Thyroid gland (tissue), 4 donors: Measurements from ENCODE around the gene RCE1.

Source experiments
- POLR2A ChIP-seq, 2 donors: fragments of 450-650 bp; IDR thresholded peaks; one replicate each; pipeline ENCODE4 v1.6.1; 2017; ENCODE audit warnings: antibody characterized with exemption in 2 of 2, mild to moderate bottlenecking in 2 of 2, moderate library complexity in 1 of 2
- TF ChIP-seq, protein P1 (sequence below), 6 experiments: fragments of 200-600 bp in 3 of 6; fragments of 450-650 bp in 3 of 6; sonication (generic) in 3 of 6; IDR thresholded peaks; one replicate each; pipeline ENCODE4 v1.5.1; 2016 to 2019; ENCODE audit warnings: antibody characterized with exemption in 6 of 6, mild to moderate bottlenecking in 2 of 6, inconsistent platforms in 1 of 6, moderate library complexity in 1 of 6

DNA sequence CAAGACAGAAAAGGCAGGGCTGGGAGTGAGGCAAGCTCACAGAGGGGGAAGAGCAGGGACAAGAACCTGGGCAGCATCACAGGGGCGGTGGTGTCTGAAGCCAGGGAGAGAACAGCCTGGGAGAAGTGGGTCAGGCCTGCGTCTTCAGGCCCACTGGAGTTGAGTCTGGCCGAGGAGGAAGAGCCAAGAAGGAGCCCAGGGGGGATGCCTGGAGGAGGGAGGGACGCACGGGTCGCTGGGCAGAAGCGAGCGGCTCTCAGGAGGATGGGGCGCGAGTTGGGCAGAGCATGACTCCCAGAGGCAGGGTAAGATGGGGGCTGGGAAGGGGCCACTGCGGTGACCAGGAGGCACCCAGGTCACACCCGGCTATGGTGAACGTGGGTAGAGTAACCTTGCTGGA, 32.1 kb downstream of the RCE1 start:
- TF ChIP-seq POLR2A (IDR thresholded peaks at IDR 0.05) = no peak
- TF ChIP-seq, protein P1, sequence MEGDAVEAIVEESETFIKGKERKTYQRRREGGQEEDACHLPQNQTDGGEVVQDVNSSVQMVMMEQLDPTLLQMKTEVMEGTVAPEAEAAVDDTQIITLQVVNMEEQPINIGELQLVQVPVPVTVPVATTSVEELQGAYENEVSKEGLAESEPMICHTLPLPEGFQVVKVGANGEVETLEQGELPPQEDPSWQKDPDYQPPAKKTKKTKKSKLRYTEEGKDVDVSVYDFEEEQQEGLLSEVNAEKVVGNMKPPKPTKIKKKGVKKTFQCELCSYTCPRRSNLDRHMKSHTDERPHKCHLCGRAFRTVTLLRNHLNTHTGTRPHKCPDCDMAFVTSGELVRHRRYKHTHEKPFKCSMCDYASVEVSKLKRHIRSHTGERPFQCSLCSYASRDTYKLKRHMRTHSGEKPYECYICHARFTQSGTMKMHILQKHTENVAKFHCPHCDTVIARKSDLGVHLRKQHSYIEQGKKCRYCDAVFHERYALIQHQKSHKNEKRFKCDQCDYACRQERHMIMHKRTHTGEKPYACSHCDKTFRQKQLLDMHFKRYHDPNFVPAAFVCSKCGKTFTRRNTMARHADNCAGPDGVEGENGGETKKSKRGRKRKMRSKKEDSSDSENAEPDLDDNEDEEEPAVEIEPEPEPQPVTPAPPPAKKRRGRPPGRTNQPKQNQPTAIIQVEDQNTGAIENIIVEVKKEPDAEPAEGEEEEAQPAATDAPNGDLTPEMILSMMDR (IDR thresholded peaks at IDR 0.05) = no peak
